COLO668 (cell line): ENCODE results near the gene PHF14.
"Not testable (repeated sequence)": the region's sequence is repeated elsewhere in the genome, so short reads cannot be mapped to it uniquely, and the experiment has no call there.

Source experiments
- DNase-seq: peaks from one replicate; lab custom pipeline; 2025; ENCODE audit not compliant: unreplicated experiment; lab: John Stamatoyannopoulos, UW

PHF14 gene

GRCh38 chr7:10973942-10974911, 555 bp downstream of the PHF14 start:
- peak; percentile 74 for DNase-seq

GRCh38 chr7:10977113-10977512, 3.4 kb downstream of the PHF14 start:
- DNase-seq, result no peak

GRCh38 chr7:10981317-10981716, 7.6 kb downstream of the PHF14 start:
- DNase-seq, result no peak

DNA sequence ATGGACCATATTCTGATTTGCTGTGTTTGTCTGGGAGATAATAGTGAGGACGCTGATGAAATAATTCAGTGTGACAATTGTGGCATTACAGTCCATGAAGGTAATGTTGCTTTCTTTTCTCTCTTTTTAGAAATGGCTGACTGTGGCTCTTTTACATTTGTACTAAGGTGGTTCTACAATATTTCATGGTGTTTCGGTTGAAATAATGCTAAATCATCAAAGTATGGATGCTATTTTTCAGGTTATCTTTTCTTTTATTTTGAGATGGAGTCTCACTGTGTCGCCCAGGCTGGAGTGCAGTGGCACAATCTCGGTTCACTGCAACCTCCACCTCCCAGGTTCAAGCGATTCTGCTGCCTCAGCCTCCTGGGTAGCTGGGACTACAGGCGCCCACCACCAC, 17.1 kb downstream of the PHF14 start:
- DNase-seq, result not testable (repeated sequence)

GRCh38 chr7:10995482-10996166, 22.0 kb downstream of the PHF14 start:
- not testable (repeated sequence) for DNase-seq

DNA sequence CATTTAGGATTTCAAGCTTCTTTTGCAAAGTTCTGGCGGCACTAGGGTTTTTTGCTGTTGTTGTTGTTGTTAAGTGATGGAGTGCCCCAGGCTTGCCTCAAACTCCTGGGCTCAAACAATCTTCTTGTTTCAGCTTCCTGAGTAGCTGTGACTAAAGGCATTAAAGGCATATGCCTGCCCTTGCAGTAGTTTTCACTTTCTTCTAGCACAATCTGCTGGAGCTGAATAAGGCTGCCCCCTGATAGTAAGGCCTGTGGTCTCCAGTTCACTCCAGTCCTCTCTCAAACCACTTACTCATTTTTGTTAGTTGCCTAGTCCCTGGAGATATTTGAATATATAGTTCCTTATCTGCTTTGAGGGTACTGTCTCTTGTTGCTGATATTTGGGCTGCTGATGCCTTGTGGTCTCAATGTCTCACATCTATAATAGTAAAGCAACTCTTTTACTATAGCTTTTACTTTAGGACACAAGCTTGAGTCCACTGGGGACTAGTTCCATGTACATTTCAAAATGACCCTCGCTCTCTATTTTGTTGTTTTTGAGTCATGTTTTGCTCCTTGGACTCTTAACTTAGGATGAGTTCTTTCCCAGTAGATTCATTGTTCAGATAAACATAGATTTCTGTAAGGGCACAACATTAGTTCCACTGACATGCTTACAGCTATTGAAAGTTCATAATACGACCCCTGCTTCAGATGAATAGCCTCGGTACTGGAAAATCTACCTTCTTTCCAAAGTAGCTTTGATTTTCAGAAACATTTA, 25.5 kb downstream of the PHF14 start:
- DNase-seq, result no peak

- no peak for DNase-seq
Observed at GRCh38 chr7:11005202-11005601, 31.5 kb downstream of the PHF14 start.

DNA sequence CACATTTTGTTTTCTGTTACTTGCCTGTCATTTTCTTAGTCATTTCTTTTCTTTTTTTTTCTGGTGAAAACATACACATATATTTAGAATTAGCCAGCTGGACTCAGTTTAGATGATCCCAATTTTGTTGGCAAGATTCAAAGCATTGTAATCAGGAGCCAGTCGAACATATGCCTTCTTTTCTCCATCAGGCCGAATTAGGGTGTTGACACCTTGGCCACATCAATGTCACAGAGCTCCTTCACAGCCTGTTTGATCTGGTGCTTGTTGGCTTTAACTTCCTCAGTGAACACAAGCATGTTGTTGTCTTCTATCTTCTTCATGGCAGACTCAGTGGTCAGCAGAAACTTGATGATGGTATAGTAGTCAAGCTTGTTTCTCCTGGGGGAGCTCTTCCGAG, 32.6 kb downstream of the PHF14 start:
- no peak for DNase-seq

GRCh38 chr7:11009631-11010030, 36.0 kb downstream of the PHF14 start:
- DNase-seq, result no peak

DNA sequence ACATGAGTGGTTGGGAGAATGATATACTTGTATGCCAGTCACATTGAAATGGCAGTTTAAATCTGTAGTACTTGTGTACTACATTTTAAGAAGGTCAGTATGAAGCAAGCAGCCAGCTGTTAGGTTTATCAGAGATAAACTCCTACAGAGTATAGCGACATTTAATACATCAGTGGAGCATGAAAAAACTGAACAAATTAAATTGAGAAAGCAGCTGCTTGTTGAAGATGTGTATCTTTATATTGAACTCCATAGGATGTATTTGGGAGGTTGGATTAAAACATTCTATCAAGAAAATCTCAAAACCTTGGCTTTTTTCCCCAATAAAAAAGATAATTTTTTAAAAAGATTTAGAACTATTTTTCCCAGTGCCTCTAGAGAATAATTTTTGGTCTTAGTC, 47.8 kb downstream of the PHF14 start:
- no peak for DNase-seq

GRCh38 chr7:11026452-11027359, 53.0 kb downstream of the PHF14 start:
- no peak for DNase-seq

- DNase-seq, result no peak
Observed at GRCh38 chr7:11035661-11036060, 62.0 kb downstream of the PHF14 start.

DNA sequence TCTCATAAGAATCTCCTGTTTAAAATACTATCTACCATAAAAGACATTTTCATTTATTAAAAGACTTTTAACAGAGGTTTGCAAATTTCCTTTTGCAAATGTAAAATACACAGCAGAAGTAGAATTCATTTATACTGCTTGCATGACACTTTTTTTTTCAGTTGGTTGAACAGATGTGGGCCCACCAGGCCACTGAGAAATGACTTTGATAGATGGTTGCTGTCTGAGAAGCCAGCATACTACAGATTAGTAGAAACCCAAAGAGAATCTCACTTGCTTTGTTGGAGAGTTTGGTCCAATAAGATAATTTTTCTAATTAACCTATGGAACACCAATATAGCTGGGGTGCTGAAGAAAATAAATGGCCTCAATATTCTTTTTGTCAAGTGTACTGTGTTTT, 66.3 kb downstream of the PHF14 start:
- no peak for DNase-seq

DNA sequence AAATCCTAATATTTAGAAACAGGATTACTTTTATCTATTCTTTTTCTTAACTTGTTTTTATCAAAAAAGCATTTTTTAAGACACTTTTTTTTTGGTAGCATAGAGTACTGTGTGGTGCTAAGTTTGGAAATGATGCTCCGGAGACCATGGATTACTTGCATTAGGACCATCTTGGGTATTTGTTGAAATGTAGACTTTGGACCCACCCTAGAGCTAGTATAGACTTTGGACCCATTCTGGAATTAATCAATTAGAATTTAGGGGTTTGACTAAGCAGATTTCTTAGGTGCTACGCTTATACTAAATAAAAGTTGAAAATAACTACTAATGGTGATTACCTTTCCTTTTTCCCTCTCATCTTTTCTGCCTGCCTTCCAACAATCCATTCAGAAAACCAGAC, 80.4 kb downstream of the PHF14 start:
- DNase-seq, result no peak

DNA sequence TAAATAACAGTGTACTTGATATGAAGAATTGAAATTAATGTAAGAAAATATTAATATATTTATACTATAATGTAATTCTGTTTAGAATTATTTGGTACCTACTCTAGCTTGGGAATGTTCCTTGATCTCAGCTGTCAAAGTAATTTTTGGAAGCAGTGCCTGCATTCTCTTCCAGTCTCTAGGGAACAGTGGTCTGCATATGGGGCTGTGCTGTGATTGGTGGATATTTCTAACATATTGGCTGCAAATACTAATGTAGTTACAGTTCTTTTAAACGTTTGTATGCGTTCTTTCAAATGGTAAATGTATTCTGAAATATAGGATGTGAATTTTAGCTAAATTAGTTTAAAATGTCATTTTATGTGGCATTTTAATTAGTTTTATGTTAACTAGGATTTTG, 87.2 kb downstream of the PHF14 start:
- DNase-seq, result no peak

DNA sequence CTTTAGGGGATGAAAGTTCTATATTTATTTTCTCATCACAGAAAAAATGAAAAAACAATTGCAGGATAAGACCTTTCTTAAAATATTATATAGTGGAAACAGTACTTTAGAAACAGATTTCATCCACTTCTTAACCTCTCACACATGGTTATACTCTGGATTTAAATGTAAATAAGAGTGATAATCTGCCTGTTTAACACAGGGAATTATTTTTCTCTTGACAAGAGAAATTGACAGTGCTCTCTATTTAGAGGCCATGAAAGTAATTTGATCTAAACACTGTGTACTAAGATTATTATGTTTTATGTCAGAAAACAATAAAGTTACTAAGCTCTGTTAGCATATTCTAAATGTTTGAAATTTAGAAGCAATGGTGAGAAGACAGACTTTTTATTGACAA, 88.4 kb downstream of the PHF14 start:
- no peak for DNase-seq

DNA sequence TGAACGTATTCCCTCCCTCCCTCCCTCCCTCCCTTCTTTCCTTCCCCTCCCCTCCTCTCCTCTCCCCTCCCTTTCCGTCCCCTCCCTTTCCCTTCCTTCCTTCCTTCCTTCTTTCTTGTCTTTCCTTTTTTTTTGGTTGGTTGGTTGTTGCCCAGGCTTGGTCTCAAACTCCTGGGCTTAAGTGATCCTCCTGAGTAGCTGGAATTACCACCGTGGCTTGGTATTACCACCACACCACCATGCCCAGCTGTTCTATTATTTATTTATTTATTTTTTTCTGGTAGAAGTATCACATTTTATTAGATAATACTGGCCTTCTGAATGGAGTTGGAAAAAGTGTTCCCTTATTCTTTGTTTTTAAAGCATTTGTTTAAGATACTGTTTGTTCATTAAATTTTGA, 95.9 kb downstream of the PHF14 start:
- no peak for DNase-seq

- no peak for DNase-seq
Observed at GRCh38 chr7:11077816-11078215, 104.1 kb downstream of the PHF14 start.

GRCh38 chr7:11078247-11078834, 104.7 kb downstream of the PHF14 start:
- no peak for DNase-seq

- no peak for DNase-seq
Observed at GRCh38 chr7:11079907-11080306, 106.2 kb downstream of the PHF14 start.
